K562 (cell line): Measurements from ENCODE around the gene PHF21A. TPM values are rescaled to one million over a fixed set of nuclear protein-coding genes. Genes with fewer than 3 reads are reported as not detected.

Experiments used
- ATAC-seq: fragments of 200-7000 bp; cut with Tn5 transposase; 3 replicates; pipeline ENCODE4 v1.9.1; 2020; ENCODE audit warnings: moderate library complexity
- BruUV-seq: library from RNA; stranded (reverse); fragments of 400-500 nt; replicated peaks from 2 replicates; lab custom pipeline; 2021; lab: Mats Ljungman, UMichigan
- CTCF ChIA-PET: fragments of 300-600 bp; formaldehyde crosslinking; extraction: SDS; loops from one replicate; lab custom pipeline; 2021; ENCODE audit warnings: low intra/inter-chr PET ratio; lab: Yijun Ruan, JAX
- POLR2A ChIA-PET: fragments of 300-600, 350-650 bp; sonication (Branson Sonifier 250); formaldehyde crosslinking; extraction: SDS; loops from one replicate; lab custom pipeline; 2021; ENCODE audit warnings: antibody characterized with exemption, inconsistent platforms; lab: Yijun Ruan, JAX
- DNase-seq, 4 experiments: peaks; one replicate each; pipeline versions ENCODE4 v3.0.0 to v3.0.0-alpha.2; 2011 to 2018; ENCODE audit warnings: low spot score in 3 of 4, mixed read lengths in 3 of 4; ENCODE audit errors: extremely low read depth in 1 of 4
- FAIRE-seq: peaks from 2 replicates; lab custom pipeline; 2011; peaks lifted over from hg19 to GRCh38; lab: Jason Lieb, UNC
- H2AFZ ChIP-seq: 2 replicates; pipeline ENCODE4 v1.6.0; 2011; ENCODE audit warnings: low read depth, low read length, control low read depth, inconsistent platforms
- H3K27ac ChIP-seq: fragments of 200-600 bp; 3 replicates; pipeline ENCODE4 v1.8.0; 2011; ENCODE audit warnings: low read depth, mild to moderate bottlenecking, control low read depth, inconsistent platforms, low read length, moderate library complexity, mixed read lengths; ENCODE audit errors: extremely low read depth
- H3K27me3 ChIP-seq, 2 experiments: fragments of 300-600 bp in 1 of 2; 2 replicates in 1 of 2; 3 replicates in 1 of 2; pipeline versions ENCODE4 v1.6.0 to v1.8.0; 2011; ENCODE audit warnings: inconsistent platforms in 2 of 2, low read length in 2 of 2, mild to moderate bottlenecking in 1 of 2, mixed read lengths in 1 of 2, moderate library complexity in 1 of 2; ENCODE audit not compliant: control insufficient read depth in 2 of 2, insufficient read depth in 2 of 2
- H3K36me3 ChIP-seq: fragments of 300-600 bp; 3 replicates; pipeline ENCODE4 v1.8.0; 2011; ENCODE audit warnings: mild to moderate bottlenecking, low read length, inconsistent platforms; ENCODE audit not compliant: control insufficient read depth, insufficient read depth
- H3K4me1 ChIP-seq, 2 experiments: fragments of 200-600 bp in 1 of 2; replicated peaks in 1 of 2; 2 replicates in 1 of 2; 3 replicates in 1 of 2; pipeline versions ENCODE4 v1.5.1 to v1.8.0; 2011; ENCODE audit warnings: inconsistent platforms in 2 of 2, low read length in 2 of 2, mild to moderate bottlenecking in 1 of 2, mixed read lengths in 1 of 2, moderate library complexity in 1 of 2; ENCODE audit not compliant: control insufficient read depth in 2 of 2, insufficient read depth in 2 of 2
- H3K4me2 ChIP-seq: 2 replicates; pipeline ENCODE4 v1.6.1; 2011; ENCODE audit warnings: low read length, control low read depth, inconsistent platforms, mixed read lengths; ENCODE audit not compliant: insufficient read depth
- H3K4me3 ChIP-seq: fragments of 200-600 bp; sonication (generic), shearing (Covaris generic); 2 replicates; pipeline ENCODE4 v1.5.1; 2016; ENCODE audit warnings: control low read depth, inconsistent platforms
- H3K79me2 ChIP-seq: fragments of 200-600 bp; 3 replicates; pipeline ENCODE4 v1.8.0; 2011; ENCODE audit warnings: low read length, inconsistent platforms; ENCODE audit not compliant: control insufficient read depth, insufficient read depth
- H3K9ac ChIP-seq, 2 experiments: 2 replicates each; pipeline versions ENCODE4 v1.6.0 to v1.6.1; 2011; ENCODE audit warnings: low read depth in 2 of 2, low read length in 2 of 2, control low read depth in 1 of 2, inconsistent platforms in 1 of 2, mild to moderate bottlenecking in 1 of 2, mixed read lengths in 1 of 2; ENCODE audit not compliant: insufficient read depth in 1 of 2
- H3K9me1 ChIP-seq: one replicate; pipeline ENCODE4 v1.6.0; 2011; ENCODE audit warnings: inconsistent platforms, mild to moderate bottlenecking, low read length, moderate library complexity; ENCODE audit not compliant: control insufficient read depth, insufficient read depth
- H3K9me3 ChIP-seq: replicated peaks from 2 replicates; pipeline ENCODE4 v1.5.1; 2011; ENCODE audit warnings: low read depth, low read length, inconsistent platforms; ENCODE audit not compliant: control insufficient read depth, insufficient read depth
- H4K20me1 ChIP-seq: replicated peaks from 2 replicates; pipeline ENCODE4 v1.6.1; 2011; ENCODE audit warnings: low read length, inconsistent platforms, mixed read lengths; ENCODE audit not compliant: control insufficient read depth, insufficient read depth
- CBX2 ChIP-seq: fragments of 200-600 bp; sonication (generic); IDR thresholded peaks from one replicate; pipeline ENCODE4 v1.6.1; 2012; ENCODE audit warnings: mild to moderate bottlenecking, low read length, inconsistent platforms; ENCODE audit not compliant: insufficient read depth, poor library complexity, severe bottlenecking
- E2F3 ChIP-seq: fragments of 250-450 bp; sonication (Bioruptor Pico); IDR thresholded peaks from 2 replicates; pipeline ENCODE4 v1.4.0; 2020; ENCODE audit warnings: mild to moderate bottlenecking
- EZH2 ChIP-seq: IDR thresholded peaks from 2 replicates; pipeline ENCODE4 v1.6.1; 2012; ENCODE audit warnings: low read depth, mild to moderate bottlenecking, inconsistent platforms, low read length, borderline replicate concordance
- FOXA3 ChIP-seq, 2 experiments: fragments of 450-650 bp in 1 of 2; sonication (generic) in 1 of 2; formaldehyde crosslinking; IDR thresholded peaks in 1 of 2; conservative IDR thresholded peaks in 1 of 2; 2 replicates each; pipeline versions ENCODE4 v1.4.0 to v1.8.0; 2020 to 2022; ENCODE audit warnings: mild to moderate bottlenecking in 2 of 2, missing genetic modification reagents in 1 of 2
- FOXJ3 ChIP-seq: sonication (generic); formaldehyde crosslinking; IDR thresholded peaks from 2 replicates; pipeline ENCODE4 v1.4.0; 2020; ENCODE audit warnings: mild to moderate bottlenecking, missing genetic modification reagents
- HMGN3 ChIP-seq: IDR thresholded peaks from 2 replicates; pipeline ENCODE4 v1.6.1; 2011; ENCODE audit warnings: borderline replicate concordance, low read depth, mild to moderate bottlenecking, mixed read lengths, low read length; ENCODE audit not compliant: insufficient read length; ENCODE audit errors: extremely low read depth
- PML ChIP-seq: IDR thresholded peaks from 2 replicates; pipeline ENCODE4 v1.6.1; 2012; ENCODE audit warnings: low read length, inconsistent platforms
- SMAD4 ChIP-seq: fragments of 250-450 bp; sonication (Bioruptor Pico); conservative IDR thresholded peaks from 2 replicates; pipeline ENCODE4 v1.8.0; 2021; ENCODE audit warnings: inconsistent platforms, mild to moderate bottlenecking, moderate library complexity
- SRSF7 ChIP-seq: fragments of 200-400 bp; formaldehyde crosslinking; optimal IDR thresholded peaks from 2 replicates; pipeline ENCODE3; 2017; ENCODE audit warnings: mild to moderate bottlenecking, low read depth, low read length
- STAT5B ChIP-seq: fragments of 250-450 bp; sonication (Bioruptor Pico); IDR thresholded peaks from 2 replicates; pipeline ENCODE4 v1.8.0; 2021; ENCODE audit warnings: mild to moderate bottlenecking, inconsistent platforms
- TFAM ChIP-seq: fragments of 250-450 bp; sonication (Bioruptor Pico); conservative IDR thresholded peaks from 2 replicates; pipeline ENCODE4 v1.5.0; 2021; ENCODE audit warnings: mild to moderate bottlenecking, moderate library complexity
- ZNF239 ChIP-seq: fragments of 250-450 bp; sonication (Bioruptor Pico); IDR thresholded peaks from 2 replicates; pipeline ENCODE4 v1.4.0; 2020; ENCODE audit warnings: mild to moderate bottlenecking
- ZNF354B ChIP-seq: fragments of 250-450 bp; sonication (Bioruptor Pico); IDR thresholded peaks from 2 replicates; pipeline ENCODE4 v1.4.0; 2020
- WGBS: fragments of 100-300 bp; shearing (Covaris generic); methylation state at CpG from one replicate; pipeline ENCODE4 v1.1.6; 2016; ENCODE audit warnings: low coverage, mixed read lengths; ENCODE audit not compliant: insufficient coverage; ENCODE audit errors: missing lambda C conversion rate; 5-methylcytosine and 5-hydroxymethylcytosine counted together
- in situ Hi-C: fragments of 300-500 bp; cut with MboI; formaldehyde crosslinking; loops from 4 replicates; pipeline ENCODE4 v1.15.0; 2018; ENCODE audit warnings: inconsistent platforms, mixed read lengths
- intact Hi-C: fragments of 100-400 bp; cut with micrococcal nuclease; formaldehyde crosslinking; loops from 2 replicates; pipeline ENCODE4 v1.14.2; 2022
- polyA plus RNA-seq, 8 experiments: library from polyadenylated mRNA; depleted of rRNA in 4 of 8; stranded (reverse) in 5 of 8; unstranded in 3 of 8; fragments of >200 nt; fragmentation: Nextera tagmentation in 2 of 8; fragmentation: Illumina TruSeq in 1 of 8; extraction: Ambion mirVana in 2 of 8; extraction: Trizol in 1 of 8; gene quantifications; 2 replicates each; pipeline versions ENCODE4 v1.2.1 to v1.2.3, GENCODE V29; 2011 to 2014; ENCODE audit warnings: inconsistent platforms in 1 of 8, missing spikeins in 1 of 8
- total RNA-seq, 7 experiments: library from RNA; depleted of rRNA in 6 of 7; stranded (reverse); fragments of >200 nt in 6 of 7; fragmentation: Illumina TruSeq in 2 of 7; extraction: Trizol in 2 of 7; gene quantifications; 2 replicates each; pipeline versions ENCODE4 v1.2.1 to v1.2.3, GENCODE V29; 2011 to 2021; ENCODE audit warnings: low replicate concordance in 1 of 7
- TF ChIP-seq, protein P1 (sequence below): fragments of 250-450 bp; sonication (Bioruptor Pico); IDR thresholded peaks from 2 replicates; pipeline ENCODE4 v1.8.0; 2022; ENCODE audit warnings: moderate library complexity, mild to moderate bottlenecking, inconsistent platforms
- TF ChIP-seq, protein P2 (sequence below): fragments of 250-450 bp; sonication (Bioruptor Pico); IDR thresholded peaks from 2 replicates; pipeline ENCODE4 v1.5.0; 2021
- TF ChIP-seq, protein P3 (sequence below), 2 experiments: fragments of 200-800 bp in 1 of 2; sonication (Bioruptor generic) in 1 of 2; sonication (generic) in 1 of 2; formaldehyde crosslinking in 1 of 2; IDR thresholded peaks in 1 of 2; conservative IDR thresholded peaks in 1 of 2; 2 replicates each; pipeline versions ENCODE4 v1.5.0 to v1.6.1; 2016 to 2020; ENCODE audit warnings: missing compliant biosample characterization in 1 of 2, missing genetic modification characterization in 1 of 2, missing genetic modification reagents in 1 of 2

The PHF21A gene
- total and polyA plus RNA-seq, 9 of the 15 experiments (the other 6 are each of a cell fraction or from before 2014, with no cell fraction given), result 1.5 to 32.4 (median 10.7) TPM

DNA sequence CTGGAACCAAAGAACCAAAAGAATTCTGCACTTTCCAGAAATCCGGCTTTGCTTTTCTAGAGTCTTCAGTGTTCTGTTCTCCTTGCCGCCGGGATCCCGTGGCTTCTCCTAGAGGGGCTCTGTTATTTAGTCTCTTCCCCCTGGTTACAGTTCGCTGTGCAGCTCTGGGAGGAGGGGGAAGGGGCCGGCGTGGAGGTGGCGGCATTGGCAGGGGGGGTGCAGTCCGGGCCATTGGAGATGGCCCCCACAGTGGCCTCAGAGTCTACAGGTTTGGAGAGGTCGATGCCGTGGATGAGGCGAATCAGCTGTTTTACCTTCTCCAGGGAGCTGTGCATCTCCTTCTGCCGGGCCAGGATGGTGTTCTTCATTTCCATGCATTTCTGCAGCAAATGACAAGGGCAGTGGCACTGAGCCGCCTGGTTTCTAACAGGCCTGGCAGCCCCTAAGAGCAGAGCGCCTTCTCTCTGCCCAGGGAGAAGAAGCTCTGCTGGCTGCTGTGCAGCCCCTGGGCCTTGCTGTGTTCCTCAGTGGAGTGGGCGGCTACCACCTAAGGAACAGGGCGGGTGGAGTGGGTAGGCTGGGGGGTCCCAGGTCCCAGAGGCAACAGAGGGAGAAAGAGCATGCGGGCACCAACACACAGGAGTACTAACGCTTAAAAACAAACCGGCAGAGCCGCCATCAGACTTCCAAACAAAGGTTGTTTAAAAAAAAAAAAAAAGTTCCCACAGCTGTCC lies 187.2 kb downstream of the PHF21A start:
- intact Hi-C loops (no loop called here), in situ Hi-C loops (no loop called here)
- WGBS, result 80% methylated on average over 10 of the region's 21 CpGs
- Histone ChIP-seq H3K4me1 (peaks cover 5 to 27% of the 10 kb centered on the region in 2 experiments; a peak in 3 of 5 replicates), H3K9me3 (no peaks in the 10 kb centered on the region), H3K79me2 (no peaks in the 10 kb centered on the region), H3K27ac (no peak overlapping the region), H2AFZ (no peak overlapping the region), H3K9ac (peak overlapping the region in 1 of 2 experiments; percentile 65; a peak in 1 of 4 replicates), H3K9me1 (no peaks in the 10 kb centered on the region), H3K27me3 (no peaks in the 10 kb centered on the region), H3K36me3 (peaks cover 49% of the 10 kb centered on the region; the same call in 2 of the 3 replicates), H4K20me1 (no peaks in the 10 kb centered on the region; the same call in 1 of the 2 replicates), H3K4me2 (no peak overlapping the region), H3K4me3 (no peak overlapping the region)
- ATAC-seq (no peak), DNase-seq (no peak), FAIRE-seq (no peak)
- ChIA-PET CTCF (no interaction called here), POLR2A (interaction anchor here (1.0 kb wide), 1 partner anchor 10 kb away, joined by 3 read pairs; no protein-coding TSS in a partner anchor)
- BruUV-seq, result no TSS peak
- no peak for TF ChIP-seq PML
- no peak for TF ChIP-seq SRSF7
- no peak for TF ChIP-seq FOXJ3
- no peak for TF ChIP-seq ZNF354B (CRISPR knock-in tag)
- TF ChIP-seq SMAD4 (CRISPR knock-in tag), result no peak
- no peak for TF ChIP-seq FOXA3 (CRISPR knock-in tag; conservative IDR thresholded peaks at IDR 0.05 in 1 of 2, IDR thresholded peaks at IDR 0.05 in 1 of 2)
- TF ChIP-seq, protein P1, sequence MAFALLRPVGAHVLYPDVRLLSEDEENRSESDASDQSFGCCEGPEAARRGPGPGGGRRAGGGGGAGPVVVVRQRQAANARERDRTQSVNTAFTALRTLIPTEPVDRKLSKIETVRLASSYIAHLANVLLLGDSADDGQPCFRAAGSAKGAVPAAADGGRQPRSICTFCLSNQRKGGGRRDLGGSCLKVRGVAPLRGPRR, result no peak
- no peak for TF ChIP-seq ZNF239 (CRISPR knock-in tag)
- no peak for TF ChIP-seq HMGN3
- no peak for TF ChIP-seq STAT5B (CRISPR knock-in tag)
- TF ChIP-seq, protein P2, sequence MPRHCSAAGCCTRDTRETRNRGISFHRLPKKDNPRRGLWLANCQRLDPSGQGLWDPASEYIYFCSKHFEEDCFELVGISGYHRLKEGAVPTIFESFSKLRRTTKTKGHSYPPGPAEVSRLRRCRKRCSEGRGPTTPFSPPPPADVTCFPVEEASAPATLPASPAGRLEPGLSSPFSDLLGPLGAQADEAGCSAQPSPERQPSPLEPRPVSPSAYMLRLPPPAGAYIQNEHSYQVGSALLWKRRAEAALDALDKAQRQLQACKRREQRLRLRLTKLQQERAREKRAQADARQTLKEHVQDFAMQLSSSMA (CRISPR knock-in tag), result no peak
- no peak for TF ChIP-seq EZH2
- TF ChIP-seq TFAM (CRISPR knock-in tag), result no peak
- TF ChIP-seq, protein P3, sequence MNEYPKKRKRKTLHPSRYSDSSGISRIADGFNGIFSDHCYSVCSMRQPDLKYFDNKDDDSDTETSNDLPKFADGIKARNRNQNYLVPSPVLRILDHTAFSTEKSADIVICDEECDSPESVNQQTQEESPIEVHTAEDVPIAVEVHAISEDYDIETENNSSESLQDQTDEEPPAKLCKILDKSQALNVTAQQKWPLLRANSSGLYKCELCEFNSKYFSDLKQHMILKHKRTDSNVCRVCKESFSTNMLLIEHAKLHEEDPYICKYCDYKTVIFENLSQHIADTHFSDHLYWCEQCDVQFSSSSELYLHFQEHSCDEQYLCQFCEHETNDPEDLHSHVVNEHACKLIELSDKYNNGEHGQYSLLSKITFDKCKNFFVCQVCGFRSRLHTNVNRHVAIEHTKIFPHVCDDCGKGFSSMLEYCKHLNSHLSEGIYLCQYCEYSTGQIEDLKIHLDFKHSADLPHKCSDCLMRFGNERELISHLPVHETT (CRISPR knock-in tag; conservative IDR thresholded peaks at IDR 0.05 in 1 of 2, IDR thresholded peaks at IDR 0.05 in 1 of 2), result no peak
- TF ChIP-seq CBX2, result no peak
- no peak for TF ChIP-seq E2F3
